ENCODE data around the gene EXD2. TPM values are rescaled to one million over a fixed set of nuclear protein-coding genes. Genes with fewer than 3 reads are reported as not detected.

Gene EXD2
- total RNA-seq = 11.8 and 14.8 TPM in 2 replicates

GRCh38 chr14:69191340-69192111 is at the start of gene EXD2:
EXD2 (plus strand) TSS chr14:69191498; CDS start chr14:69209471, 17,973 bp downstream.

DNA sequence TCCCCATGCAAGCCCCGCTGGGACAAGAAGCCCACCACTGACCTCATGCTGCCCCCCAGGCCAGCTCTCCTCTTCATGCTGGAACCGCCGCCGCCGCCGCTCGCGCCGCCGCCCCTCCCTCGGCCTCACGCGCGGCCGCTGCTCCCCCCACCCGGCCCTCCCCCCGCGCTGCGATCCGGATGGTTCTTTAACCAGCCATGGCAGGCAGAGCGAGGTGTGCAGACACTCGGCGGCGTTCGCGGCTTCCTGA is 38.5 kb upstream of the EXD2 start, which contains the start of gene DCAF5:
Gene DCAF5, minus strand, starts transcription at position 218 of the 250 bp plus-strand sequence. Its CDS starts 141 bp downstream, at position 77.

GRCh38 chr14:69259527-69260189 is 68.4 kb downstream of the EXD2 start, which contains the start of gene GALNT16:
GALNT16 (plus strand) TSS chr14:69260158; CDS start chr14:69260291, 133 bp downstream.

Other genes starting within 250 kb of the EXD2 start
- 349 and 356 TPM in 2 replicates for gene ACTN1, start 212.2 kb upstream of the EXD2 start, total RNA-seq
- 19.0 and 20.2 TPM in 2 replicates for gene DCAF5, start 38.4 kb upstream of the EXD2 start, total RNA-seq
- gene GALNT16, start 68.7 kb downstream of the EXD2 start, total RNA-seq = 0.65 and 1.4 TPM in 2 replicates
- gene ERH, start 206.8 kb downstream of the EXD2 start, total RNA-seq = 107 and 126 TPM in 2 replicates
- 94.4 and 97.7 TPM in 2 replicates for gene SLC39A9, start 207.2 kb downstream of the EXD2 start, total RNA-seq